GM18511 (cell line): ENCODE measurements around the gene ZFAND3.

Source experiments
- ATAC-seq: cut with Tn5 transposase; IDR thresholded peaks from one replicate; pipeline ENCODE4 v1.9.1; 2021; ENCODE audit warnings: mild to moderate bottlenecking, moderate library complexity; ENCODE audit not compliant: unreplicated experiment

Gene ZFAND3

DNA sequence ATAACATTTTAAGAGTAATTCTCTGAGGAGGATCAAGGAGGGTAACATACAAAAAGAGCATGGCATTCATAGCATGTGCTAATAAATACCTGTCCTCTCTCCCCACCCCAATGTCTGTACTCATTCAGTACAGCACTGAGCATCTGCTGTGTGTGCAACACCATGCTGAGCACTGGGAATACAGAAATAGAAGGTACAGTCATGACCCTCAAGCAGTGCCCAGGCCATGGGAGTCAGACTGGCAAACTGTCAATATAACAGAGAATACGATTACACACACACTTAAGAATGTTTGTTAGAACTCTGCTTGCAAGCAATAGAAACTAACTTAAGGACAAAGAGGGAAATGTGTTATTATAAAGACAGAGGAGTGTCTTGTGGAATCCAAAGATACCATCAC is 24.7 kb upstream of the ZFAND3 start:
- no peak for ATAC-seq

DNA sequence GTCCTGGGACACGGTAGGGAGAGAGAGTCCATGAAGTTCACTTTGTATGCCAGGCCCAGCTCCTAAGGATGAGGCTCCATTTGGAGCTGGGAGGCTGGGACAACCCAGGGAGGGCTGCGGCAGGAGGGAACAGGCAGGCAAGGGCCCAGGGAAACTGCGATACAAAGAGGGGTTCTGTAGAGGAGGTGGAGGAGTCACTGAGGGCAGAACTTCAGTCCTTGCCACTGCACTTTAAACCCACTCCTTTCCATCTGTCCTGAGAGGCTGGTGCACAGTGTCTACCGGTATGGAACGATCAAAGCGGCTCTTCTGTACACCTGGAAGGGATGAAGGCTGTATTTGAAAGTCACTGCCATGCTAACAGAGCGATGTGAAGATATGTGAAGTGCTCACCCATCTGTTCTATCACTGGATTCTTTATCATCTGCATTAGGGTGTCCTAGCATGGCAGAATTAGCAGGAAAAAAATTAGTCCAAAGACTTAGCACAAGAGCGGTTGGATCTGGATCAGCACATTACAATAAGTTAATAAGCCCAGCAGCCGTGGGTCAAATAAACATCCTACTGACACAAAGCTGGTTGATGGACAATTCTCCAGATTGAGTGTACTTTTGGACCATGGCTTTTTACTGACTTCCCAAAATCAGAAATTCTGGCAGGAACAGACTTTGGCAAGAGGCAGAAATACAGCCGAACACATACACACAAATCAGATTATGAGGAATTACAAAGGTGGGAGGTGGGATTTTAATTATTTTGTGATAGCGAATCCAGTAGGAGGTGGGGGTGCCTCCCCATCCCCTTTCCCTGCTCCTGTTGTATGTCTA is 20.9 kb upstream of the ZFAND3 start:
- no peak for ATAC-seq

DNA sequence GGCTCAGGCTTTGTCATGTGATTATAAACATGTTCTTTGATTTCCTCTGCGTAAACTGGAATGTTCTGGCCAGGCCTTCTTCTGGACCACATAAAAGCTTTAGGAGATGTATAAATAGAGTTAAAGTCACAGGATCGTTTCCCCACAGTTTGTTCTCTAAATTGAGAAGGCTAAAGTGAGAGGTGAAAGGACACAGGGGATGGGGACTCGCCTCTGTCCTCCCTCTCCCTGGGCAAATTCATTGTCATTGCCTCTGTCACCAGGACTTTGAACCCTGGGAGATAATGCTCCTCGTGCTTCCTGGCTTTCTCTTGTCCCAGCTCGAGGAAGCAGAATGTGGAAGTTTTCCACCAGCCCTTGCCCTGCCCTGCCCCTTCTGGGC is 20.3 kb upstream of the ZFAND3 start:
- no peak for ATAC-seq

DNA sequence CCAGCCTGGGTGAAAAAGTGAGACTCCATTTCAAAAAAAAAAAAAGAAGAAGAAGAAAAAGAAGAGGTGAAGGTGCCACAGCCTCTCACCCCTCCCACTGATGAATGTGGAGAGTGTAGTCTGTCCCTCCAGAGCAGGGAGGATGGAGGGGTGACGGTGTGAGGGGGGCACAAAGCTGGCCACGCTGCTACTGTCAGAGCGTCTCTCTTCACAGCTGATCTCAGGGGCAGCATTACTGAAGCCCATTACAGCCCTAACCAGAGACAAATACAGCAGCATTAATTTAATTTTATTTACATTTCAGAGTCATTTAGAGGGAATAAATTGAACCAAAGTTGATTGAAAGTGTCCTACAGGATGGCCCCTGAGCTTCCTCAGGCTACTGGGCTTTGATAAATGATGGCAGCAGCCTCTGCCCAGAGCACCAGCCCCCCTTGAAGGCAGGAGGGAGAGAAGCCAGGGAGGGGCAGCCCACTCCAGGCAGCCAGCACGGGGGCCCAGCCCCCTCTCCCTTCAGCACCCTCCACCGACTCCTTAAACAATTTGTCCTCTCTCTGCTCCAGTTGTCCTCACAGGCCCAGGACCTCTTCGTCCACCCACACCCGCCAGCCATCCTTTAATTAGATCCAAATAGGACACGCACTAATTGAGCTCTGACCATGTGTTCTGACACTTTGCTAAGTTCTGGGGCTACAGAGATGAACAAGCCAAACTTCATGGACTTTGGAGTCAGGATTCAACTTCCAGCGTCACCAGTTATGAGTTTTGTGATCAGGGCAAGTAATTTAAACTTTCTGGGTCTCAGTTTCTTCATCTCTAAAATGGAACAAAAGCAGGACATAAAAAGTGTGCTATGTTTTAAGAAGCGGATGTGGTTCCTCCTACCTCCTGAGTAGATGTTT is 18.6 kb upstream of the ZFAND3 start:
- no peak for ATAC-seq

DNA sequence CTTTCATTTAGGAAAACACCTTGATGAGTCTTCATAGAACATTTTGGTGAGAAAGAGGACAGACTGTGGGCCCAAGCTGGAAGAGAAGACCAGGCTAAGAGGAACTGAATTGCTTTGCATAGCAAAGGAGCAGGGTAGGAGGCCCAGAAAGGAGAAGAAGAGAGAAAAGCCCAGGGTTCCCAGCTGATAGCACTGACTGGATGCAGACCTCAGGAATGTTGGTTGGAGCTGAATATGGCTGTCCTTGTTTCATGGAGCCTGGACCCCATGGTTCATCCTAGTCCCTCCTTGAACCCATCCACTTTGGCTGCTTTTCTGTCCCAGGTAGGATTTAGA is 18.0 kb upstream of the ZFAND3 start:
- ATAC-seq, result no peak

DNA sequence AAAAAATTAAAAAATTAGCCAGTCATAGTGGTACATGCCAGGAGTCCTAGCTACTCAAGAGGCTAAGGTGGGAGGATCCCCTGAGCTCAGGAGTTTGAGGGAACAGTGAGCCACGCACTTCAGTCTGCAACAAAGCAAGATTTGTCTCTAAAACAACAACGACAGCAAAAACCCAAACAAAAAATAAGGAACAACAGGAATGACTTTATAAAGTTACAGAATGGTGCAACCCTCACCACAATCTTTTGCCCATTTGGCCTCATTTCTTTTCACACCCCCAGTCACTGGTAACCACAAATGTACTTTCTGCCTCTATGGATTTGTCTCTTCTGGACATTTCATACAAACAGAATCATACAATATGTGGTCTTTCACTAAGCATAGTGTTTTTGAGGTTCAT is 16.7 kb upstream of the ZFAND3 start:
- ATAC-seq, result no peak

DNA sequence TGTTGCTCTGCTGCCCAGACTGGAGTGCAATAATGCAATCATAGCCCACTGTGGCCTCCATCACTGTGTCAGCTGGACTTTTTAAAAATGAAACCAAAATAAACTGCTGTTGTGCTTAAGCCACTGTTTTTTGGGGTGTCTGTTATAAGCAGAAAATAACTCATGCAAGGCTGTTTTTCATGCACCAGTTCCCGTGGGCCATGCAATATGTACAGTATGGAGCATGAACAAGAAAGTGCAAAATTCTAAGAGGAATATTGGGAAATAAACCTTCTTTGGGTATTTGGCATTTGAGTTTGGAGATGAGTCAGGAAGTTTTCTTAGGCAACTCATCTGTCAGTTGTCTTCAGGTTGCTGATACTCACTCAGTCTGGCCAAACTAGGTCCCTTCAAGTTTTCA is 14.9 kb upstream of the ZFAND3 start:
- ATAC-seq, result no peak

DNA sequence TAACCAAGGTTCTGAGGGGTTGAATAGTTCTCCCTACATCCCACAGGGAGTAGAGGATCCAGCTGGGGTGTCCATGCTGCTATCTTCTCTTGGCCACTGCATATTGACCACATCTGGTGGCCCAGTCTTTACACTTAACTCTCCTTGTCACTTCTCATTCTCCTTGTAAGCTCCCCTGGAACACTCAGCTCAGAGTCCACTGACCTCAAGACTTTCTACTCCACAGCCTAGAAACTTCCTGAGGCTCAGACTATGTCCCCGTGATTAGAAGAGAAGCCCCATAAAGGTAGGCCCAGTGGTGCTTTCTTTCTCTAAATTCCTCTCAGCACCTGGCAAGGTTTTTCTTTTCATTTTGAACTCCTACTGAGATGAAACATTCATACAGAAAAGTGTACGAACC is 13.3 kb upstream of the ZFAND3 start:
- no peak for ATAC-seq

DNA sequence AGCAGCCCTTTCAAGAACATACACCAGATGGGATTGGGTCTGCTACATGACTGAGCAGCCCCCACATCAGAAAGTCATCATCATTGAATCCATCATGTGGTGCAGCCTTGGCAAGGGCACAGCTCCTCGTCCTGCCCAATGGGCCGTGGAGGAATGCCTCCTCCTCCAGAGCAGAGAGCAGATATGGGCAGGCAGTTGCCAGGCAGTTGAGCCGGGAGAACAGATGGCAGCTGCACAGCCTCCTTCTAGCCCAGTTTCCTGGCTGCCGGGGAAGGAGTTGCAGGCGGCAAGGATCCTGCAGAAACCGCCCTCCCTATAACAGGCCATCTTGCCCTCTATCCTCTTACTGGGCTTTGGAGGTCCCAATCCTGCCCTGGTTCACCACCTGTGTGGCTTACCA is 11.9 kb upstream of the ZFAND3 start:
- ATAC-seq, result no peak

DNA sequence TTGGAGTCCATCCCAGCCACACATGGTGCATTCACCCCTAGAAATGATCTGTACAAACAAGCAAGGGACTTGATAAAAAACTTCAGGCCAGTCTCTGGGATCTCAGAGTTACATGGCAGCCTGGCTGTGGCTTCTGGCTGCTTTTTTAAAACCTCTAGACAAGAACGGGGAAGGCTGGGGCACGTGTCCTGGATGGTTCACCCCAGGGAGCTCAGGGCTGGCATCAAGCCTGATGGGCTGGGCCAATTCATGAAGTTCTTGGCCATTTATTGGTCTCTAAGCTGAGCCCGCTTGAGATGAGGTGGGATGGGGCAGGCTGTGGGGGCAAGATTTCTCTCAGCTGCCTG is 10.4 kb upstream of the ZFAND3 start:
- no peak for ATAC-seq

DNA sequence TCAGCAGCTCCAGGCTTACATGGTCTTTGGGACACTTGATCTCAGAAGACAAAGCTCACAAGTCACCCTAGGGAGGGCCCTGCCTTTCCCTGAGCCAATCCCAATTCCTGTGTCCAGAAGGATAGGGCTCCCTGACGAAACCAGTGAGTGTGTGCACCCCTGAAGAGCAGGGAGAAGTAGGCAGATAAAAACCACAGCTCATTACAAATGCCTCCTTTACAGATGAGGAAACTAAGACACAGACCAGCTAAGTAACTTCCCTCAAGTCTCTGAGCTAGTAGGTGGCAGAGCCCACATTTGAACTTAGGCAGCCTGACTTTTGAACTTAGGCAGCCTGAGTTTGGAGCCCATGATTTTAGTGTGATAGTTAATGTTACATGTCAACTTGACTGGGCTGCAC is 6.7 kb upstream of the ZFAND3 start:
- ATAC-seq, result no peak

DNA sequence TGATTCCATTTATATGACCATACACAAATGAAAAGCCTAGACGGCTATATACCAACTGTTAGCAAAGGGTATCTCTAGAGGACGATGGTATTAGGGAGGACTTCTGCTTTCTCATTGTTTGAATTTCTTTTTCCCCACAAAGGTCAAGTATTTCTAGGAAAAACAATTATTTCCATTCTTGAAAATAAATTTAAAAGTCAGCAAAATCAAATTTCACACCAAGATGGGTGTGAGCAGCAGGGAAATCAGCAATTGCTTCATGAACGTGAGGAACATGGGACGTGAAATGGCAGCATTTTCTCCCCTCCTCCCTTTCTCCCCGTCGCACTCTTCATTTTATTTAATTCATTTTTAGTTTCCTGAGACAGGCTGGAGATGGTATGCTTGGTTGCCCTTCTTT is 5.2 kb upstream of the ZFAND3 start:
- ATAC-seq, result no peak

DNA sequence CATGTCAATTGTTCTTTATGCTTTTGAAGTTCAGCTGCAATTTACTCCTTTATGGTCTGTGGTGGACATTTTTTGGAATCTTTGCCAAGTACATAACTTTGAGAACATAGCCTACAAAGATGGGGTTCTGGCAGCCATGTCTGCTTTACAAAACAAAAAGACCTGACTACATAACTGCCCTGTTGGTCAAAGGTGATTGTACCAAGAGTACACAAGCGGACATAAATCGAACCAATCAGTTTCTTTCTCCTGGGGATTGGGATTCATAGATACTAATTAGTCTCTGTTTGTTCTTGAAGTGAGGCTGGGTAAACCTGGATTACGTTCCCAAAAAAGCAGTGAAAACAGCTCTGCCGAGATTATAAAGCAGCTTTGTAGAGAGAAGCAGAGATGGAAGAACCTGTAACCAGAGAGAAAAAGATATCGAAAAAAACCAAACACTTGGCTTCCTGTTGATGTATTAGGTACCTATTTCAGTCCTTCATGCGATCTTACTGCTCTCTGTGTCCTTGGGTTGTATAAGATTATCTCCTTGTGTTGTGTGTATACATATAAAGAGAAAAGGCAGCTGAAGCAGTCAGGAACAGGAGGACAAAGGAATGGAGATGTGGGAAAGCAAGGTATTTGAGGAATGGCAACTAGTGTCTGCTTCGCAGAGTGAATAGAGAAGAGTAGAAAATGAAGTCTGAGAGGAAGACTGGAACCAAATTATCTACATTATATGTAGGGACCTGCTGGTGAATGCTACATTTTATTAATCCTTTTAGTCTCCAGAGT is 2.7 kb upstream of the ZFAND3 start:
- ATAC-seq, result no peak

DNA sequence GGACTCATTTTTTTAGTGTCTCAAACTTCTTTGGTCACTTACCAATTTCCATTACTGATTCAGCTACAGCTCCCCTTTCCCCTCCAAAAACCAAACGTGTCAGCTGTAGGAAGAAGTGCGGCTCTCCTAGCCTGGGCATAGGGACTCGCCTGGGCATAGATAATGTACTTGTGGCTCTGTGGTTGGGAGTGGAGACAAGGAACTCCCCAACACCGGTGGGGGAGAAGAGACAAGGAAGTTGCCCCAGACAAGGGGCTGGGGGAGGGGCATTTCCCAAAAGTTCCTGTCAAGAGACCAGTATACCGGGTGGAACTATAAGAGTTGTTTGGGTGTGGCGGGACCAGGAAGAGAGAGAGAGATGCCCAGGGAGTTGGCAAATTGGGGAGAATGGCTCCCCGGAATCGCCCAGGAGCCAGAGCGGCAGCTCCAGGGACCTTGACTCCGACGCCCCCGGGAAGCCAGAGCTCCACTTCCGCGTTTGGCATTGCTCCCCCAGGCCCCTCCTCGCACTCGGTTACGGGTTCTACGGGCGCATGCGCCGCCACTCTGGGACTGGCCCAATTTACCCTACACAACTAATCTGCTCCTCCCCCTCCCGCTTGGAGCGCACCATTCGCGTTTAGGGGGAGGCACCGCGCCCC is 871 bp upstream of the ZFAND3 start:
- ATAC-seq, result peak; percentile 75

DNA sequence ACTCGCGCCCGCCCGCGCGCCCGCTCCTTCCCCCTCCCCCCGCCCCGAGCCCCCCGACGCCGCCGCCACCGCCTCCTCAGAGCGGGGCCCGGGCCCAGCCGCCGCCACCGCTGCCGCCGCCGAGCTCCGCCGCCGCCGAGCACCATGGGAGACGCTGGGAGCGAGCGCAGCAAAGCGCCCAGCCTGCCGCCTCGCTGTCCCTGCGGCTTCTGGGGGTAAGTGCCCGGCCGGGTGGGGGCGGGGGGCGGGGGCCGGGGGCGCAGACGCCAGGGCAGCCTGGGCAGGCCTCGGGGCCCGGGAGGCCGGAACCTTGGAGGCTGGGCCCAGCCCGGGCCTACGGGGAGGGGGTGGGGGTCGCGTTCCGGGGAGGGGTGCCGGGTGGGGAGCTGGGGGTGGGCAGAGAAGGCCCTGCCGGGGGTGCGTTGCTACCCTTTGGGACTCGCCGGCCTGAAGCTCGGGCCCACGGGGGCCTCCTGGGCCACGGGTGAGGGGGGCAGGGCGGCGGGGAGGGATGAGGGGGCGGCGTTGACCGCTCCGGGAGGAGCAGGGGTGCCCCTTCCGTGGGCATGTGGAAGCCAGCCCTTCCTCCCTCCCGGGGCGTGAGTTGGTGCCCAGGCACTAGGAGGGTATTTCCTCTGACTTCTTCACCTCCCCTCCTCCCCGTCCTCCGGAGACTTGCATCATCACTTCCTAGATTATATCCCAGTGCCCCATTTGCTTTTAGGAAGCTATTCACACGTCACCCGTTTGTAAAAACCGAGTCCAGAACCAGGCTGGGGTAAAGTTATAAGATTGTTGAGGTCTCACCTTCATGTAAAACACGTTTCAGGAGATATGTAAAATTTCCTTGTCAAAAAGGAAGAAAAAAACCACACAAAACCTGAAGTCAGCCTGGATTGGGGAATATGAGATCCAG is 533 bp downstream of the ZFAND3 start:
- ATAC-seq, result peak; percentile 15

DNA sequence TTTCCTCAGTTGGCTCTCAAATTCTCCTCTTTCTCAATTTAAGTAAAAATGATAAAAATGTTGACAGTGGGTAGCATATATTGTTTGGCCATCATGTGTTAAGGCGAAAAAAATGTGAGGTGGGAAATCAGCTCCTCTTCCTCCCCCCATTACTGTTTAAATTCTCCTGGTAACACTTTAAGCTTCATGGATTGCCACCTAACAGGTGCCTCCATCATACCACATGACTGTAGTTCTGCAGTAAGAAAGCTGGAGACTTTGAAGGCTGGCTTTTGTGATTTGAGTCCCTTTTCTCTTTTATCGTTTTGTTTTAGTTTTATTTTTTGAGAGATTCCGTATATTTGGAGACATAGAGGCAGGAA is 1.2 kb downstream of the ZFAND3 start:
- no peak for ATAC-seq

DNA sequence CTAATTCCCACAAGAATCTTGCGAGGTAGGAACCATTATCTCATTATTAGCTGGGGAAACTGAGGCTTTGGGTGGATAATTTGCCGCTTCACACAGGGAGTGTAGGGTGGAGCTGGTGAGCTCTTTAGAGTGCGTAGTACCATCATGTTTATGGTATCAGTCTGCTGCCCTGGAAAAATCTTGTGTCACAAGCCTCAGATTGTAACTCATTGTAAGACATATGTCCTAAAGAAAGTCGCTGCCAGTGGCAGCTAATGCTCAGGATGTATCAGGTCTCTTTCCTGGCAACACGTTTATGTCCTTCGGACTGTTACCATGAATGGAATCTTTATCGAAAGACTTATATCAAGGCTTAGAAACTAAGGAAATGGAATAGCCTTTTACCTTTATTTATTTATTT is 1.9 kb downstream of the ZFAND3 start:
- ATAC-seq, result no peak

DNA sequence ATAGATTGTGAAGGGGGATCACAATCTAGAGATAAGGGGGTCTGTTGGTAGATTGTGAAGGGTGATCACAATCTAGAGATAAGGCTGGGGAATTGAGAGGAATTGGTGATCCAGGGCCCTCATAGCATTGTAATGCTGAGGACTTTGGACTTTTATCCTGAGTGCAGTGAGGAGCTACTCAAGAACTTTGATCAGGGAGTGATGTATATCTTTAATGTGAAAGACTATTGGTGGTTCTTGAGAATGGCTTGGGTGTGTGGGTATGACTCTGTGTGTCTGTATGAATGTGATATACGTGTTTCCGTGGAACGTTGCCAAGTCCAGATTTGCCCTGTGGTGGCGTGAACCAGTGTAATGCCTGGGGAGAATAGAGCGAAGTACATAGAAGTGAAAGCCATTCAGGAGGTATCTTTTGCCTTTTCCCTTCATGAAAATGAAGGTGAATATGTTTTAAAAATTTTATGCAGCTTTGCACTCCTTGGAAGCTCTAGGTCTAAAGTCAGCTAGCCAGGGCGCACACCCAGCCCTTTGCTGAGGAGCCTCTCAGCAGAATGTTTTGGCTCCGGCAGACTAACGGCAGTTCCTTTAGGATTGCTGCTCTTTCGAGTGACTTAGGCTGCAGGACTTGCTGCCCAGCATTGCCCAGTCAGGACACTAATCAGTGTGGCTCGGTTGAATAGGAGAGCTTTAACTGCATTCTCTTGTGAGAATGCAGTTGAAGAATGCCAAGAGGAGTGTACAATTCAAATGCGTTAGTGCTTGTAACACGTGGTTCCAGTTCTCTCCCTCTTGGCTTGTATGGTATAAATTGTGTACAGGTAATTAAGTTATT is 3.5 kb downstream of the ZFAND3 start:
- no peak for ATAC-seq

DNA sequence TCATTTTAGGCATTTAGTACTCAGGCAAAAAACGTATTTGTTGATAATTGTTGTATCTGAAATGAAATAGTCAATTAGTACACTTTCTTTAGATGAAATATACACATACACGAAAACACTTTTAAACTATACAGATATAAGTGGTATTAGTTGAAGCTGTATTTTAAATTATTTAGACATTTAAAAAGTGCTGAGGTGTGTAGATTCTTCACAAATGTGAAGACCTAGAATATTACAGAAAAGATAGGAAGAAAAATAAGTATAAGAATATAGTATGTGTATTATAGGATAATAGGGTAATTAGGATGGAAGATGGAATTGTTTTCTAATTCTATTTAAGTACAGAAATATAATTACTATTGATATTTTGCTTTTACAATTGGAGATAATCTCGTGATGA is 4.6 kb downstream of the ZFAND3 start:
- no peak for ATAC-seq
